AG04450 (cell line): ENCODE data around the gene SMAD6. TPM values are rescaled to one million over a fixed set of nuclear protein-coding genes. Genes with fewer than 3 reads are reported as not detected.

ENCODE experiments used
- CTCF ChIA-PET: fragments of 300-600, 350-600 bp; formaldehyde crosslinking; extraction: SDS; loops from one replicate; lab custom pipeline; 2022; ENCODE audit warnings: antibody characterized with exemption, inconsistent platforms; lab: Charles Lee
- POLR2A ChIA-PET: fragments of 350-600 bp; formaldehyde crosslinking; extraction: SDS; loops from one replicate; lab custom pipeline; 2021; ENCODE audit warnings: antibody characterized with exemption, inconsistent platforms; lab: Yijun Ruan, JAX
- DNase-seq: peaks from one replicate; pipeline ENCODE4 v3.0.0-alpha.2; 2011; ENCODE audit warnings: low read depth, low spot score
- H3K27ac ChIP-seq: one replicate; pipeline ENCODE4 v1.5.1; 2012; ENCODE audit warnings: low read depth, low read length, control low read depth
- H3K27me3 ChIP-seq: one replicate; pipeline ENCODE4 v1.6.0; 2012; ENCODE audit warnings: low read length; ENCODE audit not compliant: control insufficient read depth, insufficient read depth
- H3K4me3 ChIP-seq: 2 replicates; pipeline ENCODE4 v1.5.1; 2011; ENCODE audit warnings: mild to moderate bottlenecking, low read depth, low read length, control low read depth
- H3K9me3 ChIP-seq: 2 replicates; pipeline ENCODE4 v1.5.1; 2012; ENCODE audit warnings: low read length; ENCODE audit not compliant: control insufficient read depth, insufficient read depth
- polyA plus RNA-seq: library from polyadenylated mRNA; depleted of rRNA; stranded (reverse); fragments of >200 nt; gene quantifications from 2 replicates; pipeline ENCODE4 v1.2.3, GENCODE V29; 2011
- TF ChIP-seq, protein P1 (sequence below): IDR thresholded peaks from 2 replicates; pipeline ENCODE4 v1.5.1; 2011; ENCODE audit warnings: low read depth, low read length, control low read depth, inconsistent platforms

SMAD6 gene
- polyA plus RNA-seq, 1 experiment: 1.8 TPM

DNA sequence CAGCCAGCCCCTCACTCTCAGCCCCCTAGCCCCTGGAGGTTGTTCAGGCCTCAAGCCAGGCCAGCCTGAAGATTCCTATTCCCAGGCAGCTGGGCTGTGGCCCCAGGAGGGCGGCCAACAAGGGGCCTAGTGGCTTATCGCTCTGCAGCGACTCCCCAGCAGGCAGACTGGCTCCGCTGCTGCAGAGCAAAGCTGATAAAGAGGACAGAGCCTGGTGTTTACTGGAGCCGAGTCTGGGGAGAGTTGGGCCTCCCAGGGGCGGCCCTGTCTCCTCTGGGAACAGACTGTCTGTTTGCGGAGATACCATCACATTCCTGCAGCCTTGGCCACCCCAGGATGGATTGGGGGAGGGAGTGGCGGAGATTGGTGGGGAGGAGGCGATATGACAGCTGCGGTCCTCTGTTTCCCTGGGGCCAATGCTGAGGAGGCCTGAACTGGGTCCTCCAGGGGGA is 22.4 kb upstream of the SMAD6 start:
- POLR2A ChIA-PET: no interaction called here
- H3K27ac ChIP-seq: no peak overlapping the region
- DNase-seq: no peak

DNA sequence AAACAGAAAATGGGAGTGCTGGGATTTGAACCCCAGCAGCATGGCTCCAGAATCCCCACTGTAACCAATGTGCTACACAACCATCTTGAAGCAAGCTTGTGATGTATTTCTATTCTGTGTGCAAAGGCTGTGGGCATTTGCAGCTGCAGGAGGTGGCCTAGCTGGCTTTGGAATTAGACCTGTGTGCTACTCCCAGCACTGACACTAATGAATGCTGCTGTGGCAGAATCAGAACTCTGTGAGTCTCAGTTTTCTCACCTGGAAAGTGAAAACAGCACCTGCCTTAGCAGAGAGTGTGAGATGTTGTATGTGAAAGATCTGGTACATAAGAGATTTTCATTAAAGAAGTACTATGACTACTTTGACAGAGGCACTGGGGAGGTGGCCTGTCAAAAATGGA is 21.5 kb upstream of the SMAD6 start:
- Histone ChIP-seq H3K4me3 (no peak overlapping the region), H3K9me3 (peaks cover 12% of the 10 kb centered on the region), H3K27ac (no peak overlapping the region), H3K27me3 (no peaks in the 10 kb centered on the region)
- POLR2A ChIA-PET: no interaction called here
- TF ChIP-seq, protein P1, sequence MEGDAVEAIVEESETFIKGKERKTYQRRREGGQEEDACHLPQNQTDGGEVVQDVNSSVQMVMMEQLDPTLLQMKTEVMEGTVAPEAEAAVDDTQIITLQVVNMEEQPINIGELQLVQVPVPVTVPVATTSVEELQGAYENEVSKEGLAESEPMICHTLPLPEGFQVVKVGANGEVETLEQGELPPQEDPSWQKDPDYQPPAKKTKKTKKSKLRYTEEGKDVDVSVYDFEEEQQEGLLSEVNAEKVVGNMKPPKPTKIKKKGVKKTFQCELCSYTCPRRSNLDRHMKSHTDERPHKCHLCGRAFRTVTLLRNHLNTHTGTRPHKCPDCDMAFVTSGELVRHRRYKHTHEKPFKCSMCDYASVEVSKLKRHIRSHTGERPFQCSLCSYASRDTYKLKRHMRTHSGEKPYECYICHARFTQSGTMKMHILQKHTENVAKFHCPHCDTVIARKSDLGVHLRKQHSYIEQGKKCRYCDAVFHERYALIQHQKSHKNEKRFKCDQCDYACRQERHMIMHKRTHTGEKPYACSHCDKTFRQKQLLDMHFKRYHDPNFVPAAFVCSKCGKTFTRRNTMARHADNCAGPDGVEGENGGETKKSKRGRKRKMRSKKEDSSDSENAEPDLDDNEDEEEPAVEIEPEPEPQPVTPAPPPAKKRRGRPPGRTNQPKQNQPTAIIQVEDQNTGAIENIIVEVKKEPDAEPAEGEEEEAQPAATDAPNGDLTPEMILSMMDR: no peak
- CTCF ChIA-PET: interaction anchor here (0.5 to 1.4 kb wide), 2 partner anchors 36 to 62 kb away, joined by 4 to 5 read pairs; no protein-coding TSS in a partner anchor
- DNase-seq: no peak

More for the DNA sequence above, 22.4 kb upstream of the SMAD6 start:
- TF ChIP-seq, protein P1: no peak
- Histone ChIP-seq H3K4me3 (no peak overlapping the region), H3K9me3 (peaks cover 12% of the 10 kb centered on the region), H3K27me3 (no peaks in the 10 kb centered on the region)
- CTCF ChIA-PET: interaction anchor here (0.5 to 1.4 kb wide), 2 partner anchors 35 to 61 kb away, joined by 4 to 5 read pairs; no protein-coding TSS in a partner anchor

DNA sequence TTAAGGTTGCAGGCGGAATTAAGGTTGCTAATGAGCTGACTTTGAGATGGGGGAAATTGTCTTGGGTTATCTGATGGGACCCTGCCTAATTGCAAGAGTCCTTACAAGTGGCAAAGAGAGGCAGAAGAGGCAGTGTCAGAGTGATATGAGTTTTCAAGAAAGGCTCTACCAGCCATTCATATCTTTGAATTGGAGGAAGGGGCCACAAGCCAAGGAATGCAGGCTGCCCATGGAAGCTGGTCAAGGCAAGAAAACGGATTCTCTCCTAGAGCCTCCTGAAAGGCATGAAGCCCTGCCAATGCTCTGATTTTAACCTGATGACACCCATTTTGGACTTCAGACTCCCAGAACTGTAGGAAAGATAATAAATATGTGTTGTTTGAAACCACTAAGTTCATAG is 20.6 kb upstream of the SMAD6 start:
- ChIA-PET POLR2A (no interaction called here), CTCF (interaction anchor here (1.4 kb wide), 1 partner anchor 63 kb away, joined by 5 read pairs; no protein-coding TSS in a partner anchor)
- Histone ChIP-seq H3K4me3 (no peak overlapping the region), H3K27me3 (no peaks in the 10 kb centered on the region), H3K9me3 (peaks cover 12% of the 10 kb centered on the region), H3K27ac (no peak overlapping the region)
- no peak for DNase-seq
- TF ChIP-seq, protein P1: no peak

DNA sequence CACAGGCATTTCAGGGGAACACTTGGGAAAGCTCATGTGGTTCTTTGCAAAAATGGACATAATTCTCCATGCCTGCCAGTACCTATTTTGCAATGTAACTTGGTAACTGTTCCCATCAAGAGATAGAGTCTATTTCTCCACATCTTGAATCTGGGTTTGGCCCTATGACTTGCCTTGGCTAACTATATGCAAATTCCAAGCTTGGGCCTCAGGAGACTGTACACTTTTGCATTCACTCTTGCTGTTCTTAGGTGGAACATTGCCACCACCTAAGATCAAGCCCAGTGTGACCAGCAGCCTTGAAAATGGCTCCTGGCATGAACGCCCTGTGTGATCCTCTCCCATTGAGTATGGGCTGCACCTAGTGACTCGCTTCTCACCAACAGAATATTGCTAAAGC is 19.8 kb upstream of the SMAD6 start:
- POLR2A ChIA-PET: no interaction called here
- H3K4me3 ChIP-seq: no peak overlapping the region
- TF ChIP-seq, protein P1: no peak
- H3K9me3 ChIP-seq: peaks cover 12% of the 10 kb centered on the region
- no peak overlapping the region for H3K27ac ChIP-seq
- DNase-seq: no peak
- CTCF ChIA-PET: no interaction called here
- no peaks in the 10 kb centered on the region for H3K27me3 ChIP-seq

DNA sequence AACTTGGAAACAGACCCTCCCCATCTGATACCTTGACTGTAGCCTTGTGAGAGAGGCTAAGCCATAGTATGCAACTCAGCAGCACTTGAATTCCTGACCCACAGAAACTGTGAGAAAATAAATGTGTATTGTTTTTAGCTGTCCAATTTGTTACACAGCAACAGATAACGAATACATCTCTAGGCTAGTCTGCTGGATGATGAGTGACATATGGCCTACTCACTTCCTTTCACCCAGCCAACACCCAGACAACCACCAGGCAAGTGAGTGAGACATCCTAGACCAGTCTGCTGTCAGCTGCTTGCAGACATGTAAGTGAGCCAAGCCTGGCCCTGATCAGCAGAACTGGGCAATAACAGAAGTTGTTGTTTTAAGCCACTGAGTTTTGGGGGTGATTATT is 19.2 kb upstream of the SMAD6 start:
- no peak for DNase-seq
- H3K27ac ChIP-seq: no peak overlapping the region
- H3K9me3 ChIP-seq: peaks cover 12% of the 10 kb centered on the region
- H3K4me3 ChIP-seq: no peak overlapping the region
- no peaks in the 10 kb centered on the region for H3K27me3 ChIP-seq
- TF ChIP-seq, protein P1: no peak
- POLR2A ChIA-PET: no interaction called here
- CTCF ChIA-PET: interaction anchor here (1.2 kb wide), 1 partner anchor 169 kb away, joined by 4 read pairs; no protein-coding TSS in a partner anchor
